Activated CD8-positive, alpha-beta memory T cell treated with anti-CD3 and anti-CD28 coated beads, Interleukin-2, amount 50 U/mL, for 1 hour (primary cell): ENCODE results near the gene SRL.

Experiments used
- DNase-seq: peaks from one replicate; pipeline ENCODE4 v3.0.0-alpha.2; 2020; ENCODE audit errors: extremely low read depth

Gene SRL

GRCh38 chr16:4241928-4242283, at the start of gene SRL:
Gene SRL, minus strand, starts transcription at chr16:4242080. Its CDS starts 13 bp downstream, at chr16:4242067.
- no peak for DNase-seq

DNA sequence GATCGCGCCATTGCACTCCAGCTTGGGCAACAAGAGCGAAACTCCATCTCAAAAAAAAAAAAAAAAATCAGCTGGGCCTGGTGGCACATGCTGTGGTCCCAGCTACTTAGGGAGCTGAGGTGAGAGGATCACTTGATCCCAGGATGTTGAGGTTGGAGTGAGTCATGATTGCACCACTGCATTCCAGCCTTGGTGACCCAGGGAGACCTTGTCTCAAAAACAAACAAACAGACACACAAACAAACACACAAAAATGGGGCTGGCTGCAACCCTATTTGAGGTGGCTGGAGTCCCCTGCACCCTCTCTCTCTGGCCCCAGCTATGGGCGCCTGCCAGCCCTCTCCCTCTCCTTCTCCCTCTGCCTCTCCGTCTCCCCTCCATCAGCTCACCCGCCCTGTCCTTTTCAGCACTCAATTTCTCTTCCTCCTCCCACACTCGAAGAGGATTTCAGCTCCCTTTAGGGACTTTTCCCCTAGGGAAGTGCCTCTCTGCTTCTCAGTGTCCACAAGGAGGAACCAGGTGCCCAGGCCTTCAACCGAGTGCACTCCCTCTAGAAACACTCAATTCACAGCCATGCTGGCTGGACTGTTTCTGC, 48.5 kb upstream of the SRL start:
- no peak for DNase-seq

GRCh38 chr16:4288148-4288921, 46.5 kb upstream of the SRL start:
- DNase-seq: peak; percentile 58

GRCh38 chr16:4285167-4285566, 43.3 kb upstream of the SRL start:
- no peak for DNase-seq

DNA sequence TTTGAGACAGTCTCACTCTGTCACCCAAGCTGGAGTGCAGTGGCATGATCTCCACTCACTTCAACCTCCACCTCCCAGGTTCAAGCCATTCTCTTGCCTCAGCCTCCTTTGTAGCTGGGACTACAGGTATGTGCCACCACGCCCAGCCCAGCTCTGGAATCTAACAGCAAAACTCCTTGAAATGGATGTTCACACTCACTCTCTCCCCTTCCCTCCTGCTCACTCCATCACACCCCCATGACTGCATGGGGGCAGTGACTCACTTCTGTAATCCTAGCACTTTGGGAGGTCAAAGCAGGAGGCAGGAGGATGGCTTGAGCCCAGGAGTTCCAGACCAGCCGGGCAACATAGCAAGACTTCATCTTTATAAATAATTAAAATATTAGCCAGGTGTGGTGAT, 42.1 kb upstream of the SRL start:
- no peak for DNase-seq

DNA sequence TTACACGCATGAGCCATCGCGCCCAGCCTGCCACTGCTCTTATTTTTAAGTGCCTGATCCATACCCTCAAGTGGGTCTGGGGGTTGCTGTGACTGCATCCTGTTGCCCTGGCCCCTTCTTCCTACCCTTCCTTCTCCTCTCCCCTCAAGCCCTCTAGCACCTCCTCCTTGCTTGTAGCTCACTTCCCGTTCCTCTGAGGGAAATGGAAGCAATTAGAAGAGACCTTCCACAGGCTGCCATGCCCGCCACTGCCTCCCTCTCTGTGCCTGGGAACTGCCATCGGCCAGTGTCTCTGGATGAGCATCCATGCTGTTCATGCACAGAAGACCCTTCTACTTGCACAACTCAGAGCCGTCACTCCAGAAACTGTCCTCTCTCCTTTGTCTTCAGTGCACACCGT, 41.6 kb upstream of the SRL start:
- no peak for DNase-seq

- DNase-seq: no peak
Observed at GRCh38 chr16:4280625-4281024, 38.7 kb upstream of the SRL start.

- no peak for DNase-seq
Observed at GRCh38 chr16:4277987-4278513, 36.2 kb upstream of the SRL start.

DNA sequence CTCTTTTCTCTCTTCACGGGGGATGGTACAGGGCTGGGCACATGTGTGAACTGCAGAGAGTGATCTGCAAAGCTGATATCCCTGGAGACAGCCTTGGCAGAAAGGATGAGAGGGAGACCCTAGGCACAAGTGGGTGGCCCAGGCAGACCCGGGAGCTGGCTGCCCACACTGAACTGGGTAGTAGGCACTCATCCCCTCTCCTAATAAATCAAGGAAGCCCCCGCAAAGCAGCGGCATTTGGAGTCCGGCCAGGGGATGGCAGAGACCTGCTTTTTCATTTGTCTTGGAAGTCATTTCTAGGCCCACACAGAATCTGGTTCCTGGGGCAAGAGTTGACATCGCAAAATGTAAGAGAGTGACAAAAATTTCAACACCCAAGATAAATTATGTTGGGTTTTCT, 34.0 kb upstream of the SRL start:
- no peak for DNase-seq

- DNase-seq: no peak
Observed at GRCh38 chr16:4273858-4274311, 32.0 kb upstream of the SRL start.

DNA sequence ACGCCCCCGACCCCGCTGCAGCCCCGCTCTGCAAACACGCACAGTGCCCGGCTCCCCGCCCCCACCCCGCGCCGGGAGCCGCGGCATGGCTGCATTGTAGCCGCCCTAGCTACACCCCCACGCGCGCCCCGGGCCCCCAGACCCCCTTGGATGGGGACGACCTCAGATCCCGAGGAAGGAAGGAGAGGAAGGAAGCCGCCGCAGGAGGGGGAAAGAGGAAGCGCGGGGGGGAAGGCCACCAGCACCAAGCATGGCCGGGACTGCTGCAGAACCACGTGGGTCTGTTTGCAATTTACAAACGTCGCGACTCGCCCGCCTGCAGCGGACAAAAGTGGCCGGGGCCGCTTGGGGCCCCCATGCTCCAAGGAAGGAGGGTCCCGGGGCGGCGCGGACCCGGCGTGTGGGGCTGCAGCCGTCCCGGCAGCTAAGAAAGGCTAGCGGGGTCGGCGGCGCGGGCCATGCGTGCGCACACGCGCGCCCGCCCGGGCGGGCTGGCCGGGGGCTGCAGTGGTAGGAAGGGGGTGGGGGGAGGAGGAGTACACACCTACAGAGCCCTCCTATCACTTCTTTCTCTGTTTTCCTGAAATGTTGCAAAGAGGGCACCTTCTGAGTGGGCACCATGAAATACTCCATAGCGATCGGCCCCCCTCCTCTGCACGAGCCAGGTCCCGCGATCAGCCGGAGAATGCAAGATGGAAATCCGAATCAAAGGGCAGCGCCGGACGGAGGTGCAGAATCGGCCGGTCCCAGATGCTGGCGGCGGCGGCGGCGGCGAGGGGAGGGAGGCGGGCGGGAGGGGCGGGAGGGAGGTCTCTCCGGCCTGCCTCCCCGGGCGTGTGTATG, 30.5 kb upstream of the SRL start:
- DNase-seq: no peak

DNA sequence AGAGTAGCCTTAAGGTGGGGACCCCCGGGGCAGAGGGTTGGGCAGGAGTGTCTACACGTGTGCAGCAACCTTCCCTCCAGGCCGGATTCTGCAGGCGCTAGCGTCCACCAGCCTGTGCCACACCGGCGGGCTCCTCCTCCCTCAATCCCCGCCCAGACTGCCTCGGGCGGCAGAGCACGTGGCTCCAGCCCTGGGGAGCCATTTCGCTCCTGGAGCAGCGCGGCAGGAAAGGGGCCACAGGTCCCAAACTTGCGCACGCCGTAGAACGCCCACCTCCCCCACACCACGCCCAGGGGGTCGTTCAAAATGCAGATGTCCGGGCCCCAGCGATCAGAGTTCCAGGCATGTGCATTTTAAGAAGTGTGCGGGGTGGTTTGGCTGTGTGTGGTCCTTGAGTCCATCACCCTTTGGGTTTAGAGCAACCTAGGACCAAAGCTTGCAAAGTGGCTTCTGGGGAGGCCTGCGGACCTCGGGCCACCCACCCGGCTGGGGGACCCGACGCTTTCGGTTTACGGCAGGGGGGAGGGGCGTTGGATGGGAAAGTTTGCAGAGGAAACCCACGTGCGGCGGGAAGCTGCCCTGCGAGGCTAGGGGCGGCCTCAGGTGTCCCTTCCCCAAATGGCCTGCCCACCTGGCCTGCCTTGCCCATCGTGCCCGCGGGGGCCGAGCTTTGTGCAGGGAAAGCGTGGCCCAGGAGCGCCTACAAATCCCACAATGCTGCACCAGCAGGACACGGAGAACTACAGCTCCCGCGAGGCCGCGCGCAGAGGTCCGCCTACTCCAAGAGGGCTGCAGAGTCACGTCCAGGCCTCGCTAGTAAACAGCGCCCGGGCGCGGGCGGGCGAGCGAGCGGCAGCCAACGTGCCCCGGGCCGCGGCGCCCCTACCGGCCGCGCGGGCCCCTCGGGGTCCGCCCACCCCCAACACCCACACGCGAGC, 29.6 kb upstream of the SRL start:
- peak; percentile 60 for DNase-seq

DNA sequence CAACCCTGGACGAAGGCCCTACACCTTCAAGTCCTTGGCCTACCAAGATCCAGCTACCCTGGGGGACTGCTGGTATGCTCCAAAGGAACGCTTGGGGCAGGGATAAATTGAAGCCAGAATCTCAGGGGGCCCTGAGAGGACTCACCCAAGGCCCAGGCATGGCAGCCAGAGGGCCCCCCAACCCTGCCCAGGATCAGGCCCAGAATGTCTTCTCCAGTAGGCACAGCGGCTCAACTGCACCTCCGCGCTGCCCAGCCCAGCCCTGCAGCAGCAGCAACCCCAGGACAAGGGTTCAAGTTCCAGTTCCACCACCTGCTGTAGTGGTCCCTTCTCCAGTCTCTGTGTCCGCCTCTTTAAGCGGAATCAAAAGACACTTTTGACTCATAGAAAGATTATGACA, 28.7 kb upstream of the SRL start:
- no peak for DNase-seq

- DNase-seq: no peak
Observed at GRCh38 chr16:4270091-4270490, 28.2 kb upstream of the SRL start.

GRCh38 chr16:4266372-4266771, 24.5 kb upstream of the SRL start:
- DNase-seq: no peak

- DNase-seq: no peak
Observed at GRCh38 chr16:4265676-4266075, 23.8 kb upstream of the SRL start.

DNA sequence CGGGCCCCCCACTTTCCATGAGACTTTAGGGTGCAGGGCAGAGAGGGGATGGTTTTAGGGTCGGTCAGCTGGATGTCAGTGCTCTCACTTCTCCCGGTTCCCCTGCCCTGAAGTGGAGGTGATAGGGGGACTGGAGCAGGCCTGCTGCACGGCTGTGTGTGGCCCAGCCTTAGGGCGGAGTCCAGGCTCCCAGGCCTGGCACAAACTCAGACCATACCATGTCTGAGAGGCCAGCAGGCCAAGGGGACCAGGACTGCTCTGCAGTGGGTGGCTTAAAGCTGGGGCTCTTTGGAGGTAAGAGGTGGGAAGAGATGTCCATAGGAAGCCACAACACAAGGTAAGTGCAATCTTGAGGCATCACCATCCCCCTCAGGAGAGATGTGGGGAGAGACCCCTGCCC, 22.7 kb upstream of the SRL start:
- no peak for DNase-seq

- no peak for DNase-seq
Observed at GRCh38 chr16:4263504-4264436, 21.9 kb upstream of the SRL start.

DNA sequence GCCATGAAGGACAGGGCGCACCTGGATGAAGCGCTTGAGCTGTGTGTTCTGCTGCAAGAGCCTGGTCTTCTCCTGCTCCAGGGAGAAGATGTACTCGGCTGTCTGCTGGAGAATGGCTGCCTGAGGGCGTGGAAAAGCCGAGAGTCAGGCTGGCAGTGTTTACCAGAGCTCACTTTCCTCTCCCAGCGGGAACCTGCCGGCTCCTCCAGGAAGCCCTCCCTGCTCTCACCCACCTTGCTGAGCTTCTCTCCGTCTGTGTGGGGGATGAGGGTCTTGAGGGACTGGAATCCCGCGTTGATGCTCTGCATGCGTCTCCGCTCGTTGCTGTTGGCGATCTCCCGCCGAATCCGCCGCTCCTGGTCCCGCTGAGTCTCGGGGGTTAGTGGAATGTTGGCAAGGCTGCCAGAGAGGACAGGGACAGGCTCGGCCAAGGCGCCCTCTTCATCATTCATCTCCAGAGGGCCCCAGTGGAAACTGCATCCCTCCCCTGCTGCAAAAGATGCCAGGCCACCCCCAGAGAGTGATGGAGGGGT, 20.5 kb upstream of the SRL start:
- DNase-seq: no peak

DNA sequence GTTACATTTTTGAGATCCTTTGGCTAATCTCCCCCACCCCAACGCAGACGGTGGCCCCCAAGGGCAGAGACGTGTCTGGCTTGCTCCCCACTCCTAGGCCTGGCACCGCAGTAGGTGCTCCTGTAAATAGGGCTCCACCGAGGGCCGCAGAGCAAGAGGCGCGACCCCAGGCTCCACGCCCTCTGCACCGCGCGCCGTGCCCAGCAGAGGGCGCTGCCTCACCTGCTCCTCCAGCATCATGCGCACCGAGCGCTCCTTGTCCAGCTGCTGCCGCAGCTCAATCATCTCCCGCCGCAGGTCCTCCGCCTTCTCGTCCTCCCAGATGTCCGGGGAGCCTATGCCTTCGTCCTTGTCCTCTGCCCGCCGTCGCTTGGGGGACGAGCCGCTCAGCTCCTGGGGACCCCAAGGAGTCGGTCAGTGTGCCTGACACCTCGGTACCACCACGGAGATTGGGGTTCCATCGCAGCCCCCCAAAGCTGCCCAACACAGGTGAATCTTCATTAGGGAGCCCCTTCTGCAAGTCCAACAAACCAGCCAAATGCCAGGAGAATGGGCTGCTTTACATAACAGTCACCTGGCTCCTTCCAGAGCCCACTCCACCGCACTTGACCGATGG, 19.8 kb upstream of the SRL start:
- DNase-seq: no peak
